ENCODE data around the gene ADGRD1. TPM values are rescaled to one million over a fixed set of nuclear protein-coding genes. Genes with fewer than 3 reads are reported as not detected.
"Not testable (repeated sequence)": the region's sequence is repeated elsewhere in the genome, so short reads cannot be mapped to it uniquely, and the experiment has no call there.

Gene ADGRD1
- total RNA-seq, 1 donor from 2014 or later, result 1.0 TPM

- TF ChIP-seq CTCF (IDR thresholded peaks at IDR 0.05), result no peak
- Mint-ChIP-seq H3K27ac (ENCODE audit: unreplicated experiment) (no peak overlapping the region), H3K9me3 (ENCODE audit: unreplicated experiment) (no peaks in the 10 kb centered on the region), H3K4me3 (ENCODE audit: unreplicated experiment) (no peak overlapping the region), H3K36me3 (ENCODE audit: unreplicated experiment) (no peaks in the 10 kb centered on the region), H3K4me1 (ENCODE audit: unreplicated experiment) (no peaks in the 10 kb centered on the region), H3K27me3 (ENCODE audit: unreplicated experiment) (peaks cover 12% of the 10 kb centered on the region)
- DNase-seq (ENCODE audit: extremely low spot score, unreplicated experiment), result peak; percentile 70
Observed at GRCh38 chr12:131065279-131065678, 111.6 kb downstream of the ADGRD1 start.

GRCh38 chr12:131065801-131066200, 112.1 kb downstream of the ADGRD1 start:
- no peak for DNase-seq (ENCODE audit: extremely low spot score, unreplicated experiment)
- no peak overlapping the region for H3K27ac Mint-ChIP-seq (ENCODE audit: unreplicated experiment)
- H3K4me3 Mint-ChIP-seq (ENCODE audit: unreplicated experiment), result no peak overlapping the region
- no peaks in the 10 kb centered on the region for H3K9me3 Mint-ChIP-seq (ENCODE audit: unreplicated experiment)
- H3K27me3 Mint-ChIP-seq (ENCODE audit: unreplicated experiment), result peaks cover 12% of the 10 kb centered on the region
- no peak for TF ChIP-seq CTCF (IDR thresholded peaks at IDR 0.05)
- no peaks in the 10 kb centered on the region for H3K4me1 Mint-ChIP-seq (ENCODE audit: unreplicated experiment)
- no peaks in the 10 kb centered on the region for H3K36me3 Mint-ChIP-seq (ENCODE audit: unreplicated experiment)

GRCh38 chr12:131066207-131066885, 112.6 kb downstream of the ADGRD1 start:
- DNase-seq (ENCODE audit: extremely low spot score, unreplicated experiment), result peak; percentile 83
- Mint-ChIP-seq H3K27me3 (ENCODE audit: unreplicated experiment) (peaks cover 12% of the 10 kb centered on the region), H3K4me3 (ENCODE audit: unreplicated experiment) (no peak overlapping the region), H3K9me3 (ENCODE audit: unreplicated experiment) (no peaks in the 10 kb centered on the region), H3K27ac (ENCODE audit: unreplicated experiment) (no peak overlapping the region), H3K4me1 (ENCODE audit: unreplicated experiment) (no peaks in the 10 kb centered on the region), H3K36me3 (ENCODE audit: unreplicated experiment) (no peaks in the 10 kb centered on the region)
- TF ChIP-seq CTCF (IDR thresholded peaks at IDR 0.05), result no peak

- Mint-ChIP-seq H3K4me1 (ENCODE audit: unreplicated experiment) (no peaks in the 10 kb centered on the region), H3K27ac (ENCODE audit: unreplicated experiment) (no peak overlapping the region), H3K27me3 (ENCODE audit: unreplicated experiment) (peaks cover 12% of the 10 kb centered on the region), H3K36me3 (ENCODE audit: unreplicated experiment) (no peaks in the 10 kb centered on the region), H3K9me3 (ENCODE audit: unreplicated experiment) (no peaks in the 10 kb centered on the region), H3K4me3 (ENCODE audit: unreplicated experiment) (no peak overlapping the region)
- no peak for TF ChIP-seq CTCF (IDR thresholded peaks at IDR 0.05)
- DNase-seq (ENCODE audit: extremely low spot score, unreplicated experiment), result no peak
Observed at GRCh38 chr12:131066886-131067490, 113.3 kb downstream of the ADGRD1 start.

- Mint-ChIP-seq H3K27ac (ENCODE audit: unreplicated experiment) (no peak overlapping the region), H3K4me3 (ENCODE audit: unreplicated experiment) (no peak overlapping the region), H3K27me3 (ENCODE audit: unreplicated experiment) (peaks cover 12% of the 10 kb centered on the region), H3K9me3 (ENCODE audit: unreplicated experiment) (no peaks in the 10 kb centered on the region), H3K36me3 (ENCODE audit: unreplicated experiment) (no peaks in the 10 kb centered on the region), H3K4me1 (ENCODE audit: unreplicated experiment) (no peaks in the 10 kb centered on the region)
- TF ChIP-seq CTCF (IDR thresholded peaks at IDR 0.05), result no peak
- no peak for DNase-seq (ENCODE audit: extremely low spot score, unreplicated experiment)
Observed at GRCh38 chr12:131067981-131068851, 114.5 kb downstream of the ADGRD1 start.

GRCh38 chr12:131068926-131069720, 115.4 kb downstream of the ADGRD1 start:
- H3K27ac Mint-ChIP-seq (ENCODE audit: unreplicated experiment); H3K4me1 Mint-ChIP-seq (ENCODE audit: unreplicated experiment): not testable (repeated sequence)

More at GRCh38 chr12:131068926-131069720, 115.4 kb downstream of the ADGRD1 start:
- not testable (repeated sequence) for H3K4me3 Mint-ChIP-seq (ENCODE audit: unreplicated experiment); H3K27me3 Mint-ChIP-seq (ENCODE audit: unreplicated experiment); DNase-seq (ENCODE audit: extremely low spot score, unreplicated experiment); H3K36me3 Mint-ChIP-seq (ENCODE audit: unreplicated experiment); H3K9me3 Mint-ChIP-seq (ENCODE audit: unreplicated experiment)

Measured in osteocyte (in vitro differentiated cells).